Colonic mucosa (tissue), 4 donors: ENCODE results near the gene SLC27A5. TPM values are rescaled to one million over a fixed set of nuclear protein-coding genes. Genes with fewer than 3 reads are reported as not detected.
A peak's percentile ranks its signal among the peaks of the same experiment; 100 is the strongest.

Experiments used
- DNase-seq: peaks from one replicate; pipeline ENCODE4 v3.0.0-alpha.2; 2020
- H3K27ac ChIP-seq: fragments of 200-600 bp; one replicate; pipeline ENCODE4 v1.8.0; 2021
- H3K27me3 ChIP-seq: fragments of 200-600 bp; one replicate; pipeline ENCODE4 v1.8.0; 2021
- H3K36me3 ChIP-seq: fragments of 200-600 bp; one replicate; pipeline ENCODE4 v1.8.0; 2021
- H3K4me1 ChIP-seq: fragments of 200-600 bp; one replicate; pipeline ENCODE4 v1.8.0; 2021; ENCODE audit warnings: mild to moderate bottlenecking
- H3K4me3 ChIP-seq: fragments of 200-600 bp; one replicate; pipeline ENCODE4 v1.8.0; 2021
- H3K9ac ChIP-seq, 2 donors: one replicate each; pipeline ENCODE4 v1.7.0; 2013; ENCODE audit warnings: control low read depth in 2 of 2, low read depth in 2 of 2, low read length in 2 of 2
- H3K9me3 ChIP-seq: fragments of 200-600 bp; one replicate; pipeline ENCODE4 v1.8.0; 2021
- intact Hi-C: fragments of 100-400 bp; cut with DNase I; formaldehyde crosslinking; loops from one replicate; pipeline ENCODE4 v1.14.1; 2022
- total RNA-seq, 2 donors: library from RNA; stranded (reverse); fragmentation: NEBNext Ultra II Directional in 1 of 2; extraction: Animal tissue kit (Norgen Biotek cat#: 25700) in 1 of 2; gene quantifications; one replicate each; pipeline ENCODE4 v1.2.1, GENCODE V29; 2021
- TF ChIP-seq, protein P1 (sequence below): fragments of 200-600 bp; IDR thresholded peaks from one replicate; pipeline ENCODE4 v1.8.0; 2022; ENCODE audit warnings: antibody characterized with exemption, mild to moderate bottlenecking
- donor health status: healthy.
- donor health status: DM: no; HTN: no; CAD: no.
- donor health status: DM: no; HTN: no; CAD: no.

SLC27A5 gene
- total RNA-seq, 2 donors from 2014 or later, result 3.7 to 8.7 TPM

- no peaks in the 10 kb centered on the region for H3K27me3 ChIP-seq
- H3K4me3 ChIP-seq, result no peak overlapping the region
- intact Hi-C loops, result no loop called here
- H3K9me3 ChIP-seq, result no peaks in the 10 kb centered on the region
- DNase-seq, result no peak
- TF ChIP-seq, protein P1, sequence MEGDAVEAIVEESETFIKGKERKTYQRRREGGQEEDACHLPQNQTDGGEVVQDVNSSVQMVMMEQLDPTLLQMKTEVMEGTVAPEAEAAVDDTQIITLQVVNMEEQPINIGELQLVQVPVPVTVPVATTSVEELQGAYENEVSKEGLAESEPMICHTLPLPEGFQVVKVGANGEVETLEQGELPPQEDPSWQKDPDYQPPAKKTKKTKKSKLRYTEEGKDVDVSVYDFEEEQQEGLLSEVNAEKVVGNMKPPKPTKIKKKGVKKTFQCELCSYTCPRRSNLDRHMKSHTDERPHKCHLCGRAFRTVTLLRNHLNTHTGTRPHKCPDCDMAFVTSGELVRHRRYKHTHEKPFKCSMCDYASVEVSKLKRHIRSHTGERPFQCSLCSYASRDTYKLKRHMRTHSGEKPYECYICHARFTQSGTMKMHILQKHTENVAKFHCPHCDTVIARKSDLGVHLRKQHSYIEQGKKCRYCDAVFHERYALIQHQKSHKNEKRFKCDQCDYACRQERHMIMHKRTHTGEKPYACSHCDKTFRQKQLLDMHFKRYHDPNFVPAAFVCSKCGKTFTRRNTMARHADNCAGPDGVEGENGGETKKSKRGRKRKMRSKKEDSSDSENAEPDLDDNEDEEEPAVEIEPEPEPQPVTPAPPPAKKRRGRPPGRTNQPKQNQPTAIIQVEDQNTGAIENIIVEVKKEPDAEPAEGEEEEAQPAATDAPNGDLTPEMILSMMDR, result no peak
- no peaks in the 10 kb centered on the region for H3K36me3 ChIP-seq
- H3K27ac ChIP-seq, result no peak overlapping the region
- peaks cover 6% of the 10 kb centered on the region for H3K4me1 ChIP-seq
- no peak overlapping the region for H3K9ac ChIP-seq
These were observed 32.5 kb downstream of the SLC27A5 start for GRCh38 chr19:58479303-58479702.

- no peak for DNase-seq
- Histone ChIP-seq H3K4me3 (no peak overlapping the region), H3K9ac (no peak overlapping the region), H3K9me3 (no peaks in the 10 kb centered on the region), H3K27me3 (no peaks in the 10 kb centered on the region), H3K4me1 (peaks cover 6% of the 10 kb centered on the region), H3K36me3 (no peaks in the 10 kb centered on the region), H3K27ac (no peak overlapping the region)
- TF ChIP-seq, protein P1, result no peak
- intact Hi-C loops, result no loop called here
These were observed 33.9 kb downstream of the SLC27A5 start for GRCh38 chr19:58477871-58478270.

DNA sequence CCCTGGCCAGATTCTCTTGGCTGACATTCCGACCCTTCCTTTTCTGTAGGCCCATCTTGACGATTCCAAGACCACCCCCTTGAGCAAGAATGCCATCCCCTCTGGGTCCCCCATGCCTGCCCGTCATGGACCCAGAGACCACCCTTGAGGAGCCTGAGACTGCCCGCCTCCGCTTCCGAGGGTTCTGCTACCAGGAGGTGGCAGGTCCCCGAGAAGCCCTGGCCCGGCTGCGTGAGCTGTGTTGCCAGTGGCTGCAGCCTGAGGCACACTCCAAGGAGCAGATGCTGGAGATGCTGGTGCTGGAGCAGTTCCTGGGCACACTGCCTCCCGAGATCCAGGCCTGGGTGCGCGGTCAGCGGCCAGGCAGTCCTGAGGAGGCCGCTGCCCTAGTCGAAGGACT, 34.7 kb downstream of the SLC27A5 start:
- H3K36me3 ChIP-seq, result no peaks in the 10 kb centered on the region
- H3K9me3 ChIP-seq, result no peaks in the 10 kb centered on the region
- no peak overlapping the region for H3K4me3 ChIP-seq
- no peak overlapping the region for H3K9ac ChIP-seq
- H3K4me1 ChIP-seq, result peaks cover 6% of the 10 kb centered on the region
- no peak overlapping the region for H3K27ac ChIP-seq
- TF ChIP-seq, protein P1, result no peak
- intact Hi-C loops, result no loop called here
- H3K27me3 ChIP-seq, result no peaks in the 10 kb centered on the region
- no peak for DNase-seq

GRCh38 chr19:58476498-58477015, 35.2 kb downstream of the SLC27A5 start:
- H3K36me3 ChIP-seq, result no peaks in the 10 kb centered on the region
- TF ChIP-seq, protein P1, result no peak
- DNase-seq, result no peak
- H3K4me1 ChIP-seq, result peaks cover 6% of the 10 kb centered on the region
- H3K9me3 ChIP-seq, result no peaks in the 10 kb centered on the region
- peak overlapping the region; percentile 91 for H3K27ac ChIP-seq
- intact Hi-C loops, result no loop called here
- peak overlapping the region; percentile 71 for H3K4me3 ChIP-seq
- peak overlapping the region; percentile 75 to 81 for H3K9ac ChIP-seq
- no peaks in the 10 kb centered on the region for H3K27me3 ChIP-seq

DNA sequence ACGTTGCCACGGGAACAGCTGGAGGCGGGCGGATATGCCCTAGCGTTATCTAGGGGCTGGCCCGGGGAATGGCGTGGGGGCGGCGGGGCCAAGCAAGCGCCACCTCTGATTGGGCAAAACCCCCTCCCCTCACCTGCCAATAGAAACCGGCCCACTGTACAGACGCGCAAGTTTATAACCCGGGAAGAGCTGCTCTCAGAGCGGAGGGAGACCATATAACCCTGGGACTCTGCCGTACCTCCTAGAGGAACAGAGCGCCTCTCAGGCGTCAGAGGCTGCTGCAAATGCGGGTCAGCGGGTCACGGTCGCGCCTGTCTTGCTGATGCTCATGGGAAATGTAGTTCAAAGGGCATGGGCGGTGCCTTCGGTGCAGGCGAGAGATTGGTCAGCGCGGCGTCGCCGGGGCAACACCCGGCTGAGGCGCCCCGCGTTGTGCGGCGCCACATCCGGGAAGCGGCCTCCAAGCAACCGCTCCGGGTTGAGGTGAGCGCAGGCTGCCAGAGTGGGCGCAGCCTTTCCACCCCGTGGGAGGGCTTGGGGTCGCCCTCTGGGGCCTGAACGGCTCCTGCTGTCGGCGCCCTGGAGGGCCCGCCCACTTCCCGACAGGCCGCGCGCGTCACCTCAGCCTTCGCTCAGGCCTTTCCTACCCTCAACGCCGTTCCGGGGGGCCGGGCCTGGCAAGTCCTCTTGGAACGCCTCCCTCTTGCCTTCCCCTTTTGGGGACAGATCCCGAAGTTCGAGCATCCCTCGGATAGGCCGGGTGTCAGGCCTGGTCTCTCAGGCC, 35.9 kb downstream of the SLC27A5 start, which contains the start of gene ZNF446:
Gene ZNF446, plus strand, starts transcription at position 639 of the 784 bp plus-strand sequence. CDS start 867 bp downstream, outside the sequence.
- intact Hi-C loops, result no loop called here
- Histone ChIP-seq H3K27ac (peak within 1 kb of the TSS; percentile 91), H3K4me3 (peak within 1 kb of the TSS; percentile 71), H3K27me3 (no peaks in the 10 kb centered on the region), H3K4me1 (peaks cover 6% of the 10 kb centered on the region), H3K36me3 (peaks cover under 1% of the 10 kb centered on the region), H3K9ac (peak within 1 kb of the TSS; percentile 75 to 81), H3K9me3 (no peaks in the 10 kb centered on the region)
- peak; percentile 97 for DNase-seq
- TF ChIP-seq, protein P1, result no peak
